Uterus (tissue), 2 donors: ENCODE measurements around the gene PIGN.

Experiments
- CTCF ChIP-seq, 4 experiments: fragments of 200-600 bp in 2 of 4; fragments of 450-650 bp in 2 of 4; sonication (generic) in 2 of 4; IDR thresholded peaks; one replicate each; pipeline ENCODE4 v1.5.1; 2016 to 2019; ENCODE audit warnings: antibody characterized with exemption in 4 of 4, mild to moderate bottlenecking in 2 of 4, moderate library complexity in 1 of 4
- POLR2A ChIP-seq, 2 donors: fragments of 450-650 bp; IDR thresholded peaks; one replicate each; pipeline ENCODE4 v1.6.1; 2016; ENCODE audit warnings: antibody characterized with exemption in 2 of 2, mild to moderate bottlenecking in 1 of 2, moderate library complexity in 1 of 2

DNA sequence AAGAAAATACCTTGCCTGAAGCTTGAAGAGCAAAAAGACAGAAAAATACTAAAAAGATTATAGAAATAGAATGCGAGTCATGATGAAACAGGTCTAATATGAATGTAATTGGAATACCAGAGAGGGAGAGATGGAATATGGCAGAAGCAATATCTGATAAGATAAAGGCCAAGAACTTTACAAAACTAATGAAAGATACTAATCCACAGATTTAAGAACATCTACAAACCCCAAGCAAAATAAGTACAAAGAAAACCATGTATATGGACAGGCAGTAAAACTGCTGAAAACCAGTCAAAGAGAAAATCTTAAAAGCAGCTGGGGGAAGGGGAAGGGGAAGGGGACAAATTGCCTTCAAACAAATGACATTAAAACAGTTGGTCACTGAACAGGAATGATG is 67.0 kb downstream of the PIGN start:
- TF ChIP-seq CTCF (IDR thresholded peaks at IDR 0.05), result no peak
- TF ChIP-seq POLR2A (IDR thresholded peaks at IDR 0.05), result no peak
